Gastrocnemius medialis (tissue), 4 donors: ENCODE data around the gene IL18.

Experiments
- POLR2A ChIP-seq, 2 donors: fragments of 450-650 bp; IDR thresholded peaks; one replicate each; pipeline ENCODE4 v1.6.1; 2017; ENCODE audit warnings: antibody characterized with exemption in 2 of 2, mild to moderate bottlenecking in 2 of 2, moderate library complexity in 2 of 2
- TF ChIP-seq, protein P1 (sequence below), 5 experiments: fragments of 450-650 bp in 3 of 5; fragments of 200-600 bp in 2 of 5; sonication (generic) in 2 of 5; IDR thresholded peaks in 4 of 5; conservative IDR thresholded peaks in 1 of 5; 1 replicate in 4 of 5; 2 replicates in 1 of 5; pipeline ENCODE4 v1.5.1; 2016 to 2019; ENCODE audit warnings: antibody characterized with exemption in 5 of 5, mild to moderate bottlenecking in 3 of 5, moderate library complexity in 3 of 5

- TF ChIP-seq, protein P1, sequence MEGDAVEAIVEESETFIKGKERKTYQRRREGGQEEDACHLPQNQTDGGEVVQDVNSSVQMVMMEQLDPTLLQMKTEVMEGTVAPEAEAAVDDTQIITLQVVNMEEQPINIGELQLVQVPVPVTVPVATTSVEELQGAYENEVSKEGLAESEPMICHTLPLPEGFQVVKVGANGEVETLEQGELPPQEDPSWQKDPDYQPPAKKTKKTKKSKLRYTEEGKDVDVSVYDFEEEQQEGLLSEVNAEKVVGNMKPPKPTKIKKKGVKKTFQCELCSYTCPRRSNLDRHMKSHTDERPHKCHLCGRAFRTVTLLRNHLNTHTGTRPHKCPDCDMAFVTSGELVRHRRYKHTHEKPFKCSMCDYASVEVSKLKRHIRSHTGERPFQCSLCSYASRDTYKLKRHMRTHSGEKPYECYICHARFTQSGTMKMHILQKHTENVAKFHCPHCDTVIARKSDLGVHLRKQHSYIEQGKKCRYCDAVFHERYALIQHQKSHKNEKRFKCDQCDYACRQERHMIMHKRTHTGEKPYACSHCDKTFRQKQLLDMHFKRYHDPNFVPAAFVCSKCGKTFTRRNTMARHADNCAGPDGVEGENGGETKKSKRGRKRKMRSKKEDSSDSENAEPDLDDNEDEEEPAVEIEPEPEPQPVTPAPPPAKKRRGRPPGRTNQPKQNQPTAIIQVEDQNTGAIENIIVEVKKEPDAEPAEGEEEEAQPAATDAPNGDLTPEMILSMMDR (IDR thresholded peaks at IDR 0.05 in 4 of 5, conservative IDR thresholded peaks at IDR 0.05 in 1 of 5), result no peak
- no peak for TF ChIP-seq POLR2A (IDR thresholded peaks at IDR 0.05)
Measured at GRCh38 chr11:112161012-112161411, 2.9 kb downstream of the IL18 start.
